HepG2 (cell line): ENCODE results near the gene KSR1. TPM values are rescaled to one million over a fixed set of nuclear protein-coding genes. Genes with fewer than 3 reads are reported as not detected.

Experiments used
- CEBPB ChIP-seq: IDR thresholded peaks from 2 replicates; pipeline ENCODE4 v1.6.1; 2011; ENCODE audit warnings: low read depth, low read length, improper control_type of control experiment, borderline replicate concordance
- CTCF ChIP-seq: sonication (generic); formaldehyde crosslinking; IDR thresholded peaks from 2 replicates; pipeline ENCODE4 v1.5.0; 2020; ENCODE audit warnings: mild to moderate bottlenecking, missing genetic modification reagents, moderate library complexity
- FOXP1 ChIP-seq, 2 experiments: fragments of 450-650 bp in 1 of 2; IDR thresholded peaks; 2 replicates each; pipeline ENCODE4 v1.6.1; 2017 to 2018; ENCODE audit warnings: antibody characterized with exemption in 1 of 2
- HCFC1 ChIP-seq: fragments of 150-350 bp; IDR thresholded peaks from 2 replicates; pipeline ENCODE4 v1.6.1; 2014; ENCODE audit warnings: low read depth, low read length
- HMG20B ChIP-seq: conservative IDR thresholded peaks from 2 replicates; pipeline ENCODE4 v1.6.1; 2016; ENCODE audit warnings: missing genetic modification reagents, missing compliant biosample characterization
- HNF1B ChIP-seq: sonication (generic); formaldehyde crosslinking; IDR thresholded peaks from 2 replicates; pipeline ENCODE4 v1.5.1; 2020; ENCODE audit warnings: mild to moderate bottlenecking, moderate library complexity, missing genetic modification reagents
- ISL2 ChIP-seq: sonication (generic); formaldehyde crosslinking; IDR thresholded peaks from 2 replicates; pipeline ENCODE4 v1.5.0; 2020; ENCODE audit warnings: missing genetic modification reagents
- JUND ChIP-seq: sonication (generic); formaldehyde crosslinking; IDR thresholded peaks from 2 replicates; pipeline ENCODE4 v1.8.0; 2022; ENCODE audit warnings: mild to moderate bottlenecking, missing genetic modification reagents
- KAT7 ChIP-seq: IDR thresholded peaks from 2 replicates; pipeline ENCODE4 v1.6.1; 2018; ENCODE audit warnings: borderline replicate concordance, missing compliant biosample characterization
- MYC ChIP-seq: sonication (generic); formaldehyde crosslinking; IDR thresholded peaks from 2 replicates; pipeline ENCODE4 v1.9.0; 2021; ENCODE audit warnings: missing genetic modification reagents, borderline replicate concordance
- RBM22 ChIP-seq: fragments of 200-400 bp; formaldehyde crosslinking; optimal IDR thresholded peaks from 2 replicates; pipeline ENCODE3; 2017; ENCODE audit warnings: mild to moderate bottlenecking, low read length, moderate library complexity
- SIX4 ChIP-seq: sonication (generic); formaldehyde crosslinking; IDR thresholded peaks from 2 replicates; pipeline ENCODE4 v1.4.0; 2020; ENCODE audit warnings: missing genetic modification reagents
- SMAD3 ChIP-seq: sonication (generic); formaldehyde crosslinking; IDR thresholded peaks from 2 replicates; pipeline ENCODE4 v1.4.0; 2020; ENCODE audit warnings: missing genetic modification reagents
- TBX2 ChIP-seq: sonication (generic); formaldehyde crosslinking; IDR thresholded peaks from 2 replicates; pipeline ENCODE4 v1.5.0; 2020; ENCODE audit warnings: missing genetic modification reagents, mild to moderate bottlenecking, borderline replicate concordance
- THAP11 ChIP-seq: IDR thresholded peaks from 2 replicates; pipeline ENCODE4 v1.6.1; 2016; ENCODE audit warnings: missing biosample characterization, missing genetic modification reagents
- UBTF ChIP-seq: sonication (generic); formaldehyde crosslinking; IDR thresholded peaks from 2 replicates; pipeline ENCODE4 v1.4.0; 2020; ENCODE audit warnings: mild to moderate bottlenecking, missing genetic modification reagents
- ZNF12 ChIP-seq: sonication (generic); formaldehyde crosslinking; IDR thresholded peaks from 2 replicates; pipeline ENCODE4 v1.5.0; 2020; ENCODE audit warnings: missing genetic modification reagents
- ZNF292 ChIP-seq: sonication (generic); formaldehyde crosslinking; IDR thresholded peaks from 2 replicates; pipeline ENCODE4 v1.8.1; 2022; ENCODE audit warnings: mild to moderate bottlenecking, low read depth, missing genetic modification reagents, borderline replicate concordance
- ZNF414 ChIP-seq: sonication (generic); formaldehyde crosslinking; IDR thresholded peaks from 2 replicates; pipeline ENCODE4 v1.5.0; 2020; ENCODE audit warnings: missing genetic modification reagents
- ZNF510 ChIP-seq: sonication (generic); formaldehyde crosslinking; IDR thresholded peaks from 2 replicates; pipeline ENCODE4 v1.4.0; 2020; ENCODE audit warnings: low read depth, mild to moderate bottlenecking, missing genetic modification reagents
- ZNF761 ChIP-seq: sonication (generic); formaldehyde crosslinking; conservative IDR thresholded peaks from 2 replicates; pipeline ENCODE4 v1.4.0; 2020; ENCODE audit warnings: mild to moderate bottlenecking, missing genetic modification reagents
- ZNF792 ChIP-seq: IDR thresholded peaks from 2 replicates; pipeline ENCODE4 v1.6.1; 2016
- ZNF879 ChIP-seq: sonication (generic); formaldehyde crosslinking; IDR thresholded peaks from 2 replicates; pipeline ENCODE4 v1.8.1; 2023; ENCODE audit warnings: missing genetic modification reagents
- polyA plus RNA-seq, 8 experiments: library from polyadenylated mRNA; depleted of rRNA in 3 of 8; stranded (reverse) in 7 of 8; unstranded in 1 of 8; fragments of >200 nt; fragmentation: Illumina TruSeq in 4 of 8; extraction: Trizol in 4 of 8; gene quantifications; 2 replicates each; pipeline versions ENCODE4 v1.2.1 to v1.2.3, GENCODE V29; 2011 to 2016; ENCODE audit warnings: low read depth in 4 of 8, missing spikeins in 1 of 8, mixed read lengths in 1 of 8; ENCODE audit not compliant: insufficient read depth in 1 of 8
- total RNA-seq, 5 experiments: library from RNA; depleted of rRNA; stranded (reverse); fragments of >200 nt; fragmentation: Illumina TruSeq; extraction: Trizol; gene quantifications; 2 replicates each; pipeline ENCODE4 v1.2.3, GENCODE V29; 2016; ENCODE audit warnings: low read depth in 1 of 5

KSR1 gene
- total and polyA plus RNA-seq, 2 of the 13 experiments (the other 11 are each of a cell fraction or from before 2014, with no cell fraction given), result 10.1 to 16.6 TPM

GRCh38 chr17:27532269-27533263, 76.3 kb downstream of the KSR1 start (continued):
- TF ChIP-seq ZNF414 (CRISPR knock-in tag) (peak; percentile 70; the same call in 1 of the 2 replicates), THAP11 (CRISPR knock-in tag) (peak; percentile 78), HCFC1 (no peak), CEBPB (peak; percentile 97), ZNF761 (CRISPR knock-in tag) (0 out of 2 replicates have a peak, but pooled peaks have one; percentile 48), HMG20B (CRISPR knock-in tag) (0 out of 2 replicates have a peak, but pooled peaks have one; percentile 30), CTCF (CRISPR knock-in tag) (peak; percentile 13; the same call in 1 of the 2 replicates), RBM22 (peak; percentile 51), MYC (CRISPR knock-in tag) (peak; percentile 58; the same call in 1 of the 2 replicates), ZNF510 (CRISPR knock-in tag) (0 out of 2 replicates have a peak, but pooled peaks have one; percentile 51), FOXP1 (IDR thresholded peaks at IDR 0.05) (no peak), FOXP1 (CRISPR knock-in tag; IDR thresholded peaks at IDR 0.05) (peak; percentile 72), KAT7 (CRISPR knock-in tag) (peak; percentile 45; the same call in 1 of the 2 replicates), ZNF792 (CRISPR knock-in tag) (peak; percentile 84; the same call in 1 of the 2 replicates), ZNF292 (CRISPR knock-in tag) (peak; percentile 99), SMAD3 (0 out of 2 replicates have a peak, but pooled peaks have one; percentile 37), ISL2 (CRISPR knock-in tag) (0 out of 2 replicates have a peak, but pooled peaks have one; percentile 26), TBX2 (CRISPR knock-in tag) (peak; percentile 56; the same call in 1 of the 2 replicates), ZNF879 (CRISPR knock-in tag) (no peak; the same call in 1 of the 2 replicates), SIX4 (peak; percentile 73), ZNF12 (CRISPR knock-in tag) (peak; percentile 88), HNF1B (CRISPR knock-in tag) (peak; percentile 54; the same call in 1 of the 2 replicates), UBTF (CRISPR knock-in tag) (peak; percentile 81), JUND (peak; percentile 81; the same call in 1 of the 2 replicates)
